ENCODE measurements around the gene ITGA11. TPM values are rescaled to one million over a fixed set of nuclear protein-coding genes. Genes with fewer than 3 reads are reported as not detected.

Gene ITGA11
- total and polyA plus RNA-seq, 2 of the 4 experiments (the other 2 are of a cell fraction) = 4.1 to 6.6 TPM

- TF ChIP-seq RFX5 (IDR thresholded peaks at IDR 0.05; ENCODE audit: low read depth, low read length) = no peak
These were observed 37.4 kb upstream of the ITGA11 start (continued) for GRCh38 chr15:68469162-68470048.

DNA sequence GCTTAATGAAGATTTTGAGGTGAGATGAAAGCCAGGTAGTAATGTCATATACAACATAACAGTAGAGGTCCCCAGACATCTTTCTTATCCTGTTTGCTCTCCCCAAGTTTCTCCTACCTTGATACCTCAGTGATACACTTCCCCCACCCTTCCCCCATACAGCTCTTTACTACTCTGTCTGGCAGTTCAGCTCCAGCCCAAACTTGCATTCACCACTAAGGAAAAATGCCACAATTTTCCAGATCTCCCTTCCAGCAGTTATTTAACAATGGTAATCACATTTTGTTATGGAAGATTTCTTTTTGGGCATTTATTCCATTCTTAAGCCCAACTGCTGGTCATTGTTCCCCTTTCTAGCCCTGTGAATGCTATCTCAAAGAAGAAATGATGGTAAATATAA lies 34.9 kb upstream of the ITGA11 start:
- no TSS peak for BruUV-seq (replicated peaks)
- ATAC-seq (ENCODE audit: low read depth) (no peak), DNase-seq (no peak)
- Histone ChIP-seq H2BK20ac (ENCODE audit: low read depth, low read length) (no peak overlapping the region), H3K27me3 (ENCODE audit: control insufficient read depth, insufficient read depth, low read length) (peaks cover 25% of the 10 kb centered on the region), H3K23ac (ENCODE audit: low read depth, low read length) (no peak overlapping the region), H2BK15ac (ENCODE audit: low read depth, low read length) (no peak overlapping the region), H3K9ac (ENCODE audit: low read depth, low read length) (no peak overlapping the region), H3K14ac (replicated peaks; ENCODE audit: low read depth, low read length) (no peak overlapping the region), H4K5ac (ENCODE audit: low read depth, low read length) (no peak overlapping the region), H3K79me1 (ENCODE audit: low read depth in 1 of 2, low read length in 2 of 2) (no peaks in the 10 kb centered on the region), H2AK9ac (replicated peaks; ENCODE audit: low read depth, low read length, poor library complexity) (no peak overlapping the region), H3K4ac (ENCODE audit: low read depth, low read length) (no peak overlapping the region), H3K4me1 (ENCODE audit: control insufficient read depth, insufficient read depth, low read length) (no peaks in the 10 kb centered on the region; the same call in 1 of the 2 replicates), H4K20me1 (ENCODE audit: insufficient read depth, low read length) (no peaks in the 10 kb centered on the region), H2AFZ (replicated peaks; ENCODE audit: low read length, poor library complexity) (no peak overlapping the region), H3K9me1 (ENCODE audit: insufficient read depth, low read length) (no peaks in the 10 kb centered on the region; the same call in 1 of the 2 replicates), H2BK5ac (ENCODE audit: low read depth, low read length, poor library complexity, severe bottlenecking) (no peak overlapping the region), H3K36me3 (ENCODE audit: control insufficient read depth, insufficient read depth, low read length) (no peaks in the 10 kb centered on the region), H3K4me2 (ENCODE audit: low read depth, low read length) (no peak overlapping the region), H3K27ac (ENCODE audit: insufficient read depth, low read length) (no peak overlapping the region), H3K9me3 (ENCODE audit: control insufficient read depth, insufficient read depth, low read length) (0 out of 2 replicates have a peak, but pooled peaks cover 2% of the 10 kb centered on the region), H2BK120ac (ENCODE audit: low read depth, low read length) (no peak overlapping the region), H3K4me3 (ENCODE audit: insufficient read depth, low read depth, low read length) (no peak overlapping the region), H4K91ac (ENCODE audit: insufficient read depth, low read depth, low read length) (no peak overlapping the region), H3K18ac (ENCODE audit: low read depth, low read length) (no peak overlapping the region), H3K56ac (ENCODE audit: extremely low read depth, insufficient read depth, low read length) (no peak overlapping the region), H4K8ac (ENCODE audit: low read depth in 2 of 2, low read length in 2 of 2) (no peak overlapping the region), H2AK5ac (ENCODE audit: low read depth, low read length) (no peak overlapping the region)
- CTCF ChIA-PET = no interaction called here
- in situ Hi-C loops (cut with MboI; ENCODE audit: low sequenced_read_pairs) = no loop called here
- POLR2A ChIA-PET (ENCODE audit: unreplicated experiment) = no interaction called here
- TF ChIP-seq BHLHE40 (IDR thresholded peaks at IDR 0.05; ENCODE audit: low read depth, low read length) (no peak), POLR2A (IDR thresholded peaks at IDR 0.05; ENCODE audit: low read depth, low read length) (no peak), MXI1 (IDR thresholded peaks at IDR 0.05; ENCODE audit: borderline replicate concordance, low read depth, low read length) (no peak), CEBPB (IDR thresholded peaks at IDR 0.05; ENCODE audit: low read depth, low read length) (no peak), NFE2L2 (IDR thresholded peaks at IDR 0.05; ENCODE audit: low read depth, low read length) (no peak), RCOR1 (IDR thresholded peaks at IDR 0.05; ENCODE audit: insufficient replicate concordance, low read length) (no peak), RFX5 (IDR thresholded peaks at IDR 0.05; ENCODE audit: low read depth, low read length) (no peak)
- dilution Hi-C loops (cut with HindIII; ENCODE audit: low sequenced_read_pairs, unreplicated experiment) = no loop called here
- intact Hi-C loops (cut with micrococcal nuclease) = no loop called here

Data from IMR-90 (cell line).